Stimulated activated naive CD8-positive, alpha-beta T cell treated with anti-CD3 and anti-CD28 coated beads, Interleukin-15, Interleukin-2, amounts not matched to agents 100 ng/mL and 50 ng/mL, for 24 hours (primary cell): ENCODE data around the gene DEFB124.
"Not testable (repeated sequence)": the region's sequence is repeated elsewhere in the genome, so short reads cannot be mapped to it uniquely, and the experiment has no call there.

Experiments
- H3K27ac Mint-ChIP-seq: one replicate; pipeline ENCODE4 v1.8.0; 2021; ENCODE audit warnings: mild to moderate bottlenecking, mixed read lengths
- H3K27me3 Mint-ChIP-seq: one replicate; pipeline ENCODE4 v1.8.0; 2021; ENCODE audit warnings: mixed read lengths
- H3K36me3 Mint-ChIP-seq: one replicate; pipeline ENCODE4 v1.8.0; 2021; ENCODE audit warnings: low read depth, mixed read lengths
- H3K4me1 Mint-ChIP-seq: one replicate; pipeline ENCODE4 v1.8.0; 2021; ENCODE audit warnings: low read depth, mixed read lengths
- H3K4me3 Mint-ChIP-seq: one replicate; pipeline ENCODE4 v1.8.0; 2021; ENCODE audit warnings: mild to moderate bottlenecking, mixed read lengths
- H3K9me3 Mint-ChIP-seq: one replicate; pipeline ENCODE4 v1.8.0; 2021; ENCODE audit warnings: mixed read lengths

Gene DEFB124

DNA sequence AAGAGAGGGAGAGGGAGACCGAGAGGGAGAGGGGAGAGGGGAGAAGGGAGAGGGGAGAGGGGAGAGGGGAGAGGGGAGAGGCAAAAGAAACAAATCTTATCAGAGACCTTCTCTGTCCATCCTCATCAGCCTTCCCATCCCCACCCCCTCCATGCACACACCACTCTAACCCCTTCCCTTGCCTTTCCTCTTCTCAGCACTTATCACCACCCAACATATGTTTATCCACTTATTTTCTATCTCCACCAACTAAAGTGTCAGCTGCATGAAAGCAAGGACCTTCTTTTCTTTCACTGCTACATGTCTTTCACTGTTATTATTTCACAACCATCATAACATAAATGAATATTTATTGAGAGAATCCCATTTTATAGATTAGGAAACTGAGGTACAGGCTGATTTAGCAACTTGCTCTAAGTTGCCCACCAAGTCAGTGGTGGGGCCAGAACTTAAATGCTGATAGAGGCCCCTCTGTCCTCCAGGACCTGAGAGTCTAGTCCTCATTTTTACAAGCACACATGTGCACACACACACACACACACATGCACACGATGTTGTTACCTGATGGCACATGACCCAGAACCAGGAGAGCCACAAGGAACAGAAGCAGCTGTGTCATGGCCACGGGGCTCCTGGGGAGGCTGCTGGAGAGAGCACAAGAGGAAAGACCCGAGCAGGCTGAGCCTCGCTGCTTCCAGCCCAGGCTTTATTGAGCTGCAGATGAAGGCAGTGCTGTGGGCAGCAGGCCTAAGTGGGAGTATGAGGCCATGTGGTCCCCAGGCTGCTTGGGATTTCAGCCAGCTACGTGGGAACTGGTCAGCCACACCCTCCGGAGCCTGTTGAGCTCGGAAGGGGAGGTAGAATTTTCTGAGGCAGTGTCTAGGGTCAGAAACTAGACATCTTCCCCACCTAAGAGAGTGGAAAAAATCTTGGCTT, 2.3 kb downstream of the DEFB124 start:
- H3K36me3 Mint-ChIP-seq, result peaks cover 4% of the 10 kb centered on the region
- peaks cover 4% of the 10 kb centered on the region for H3K9me3 Mint-ChIP-seq
- H3K27me3 Mint-ChIP-seq, result peaks cover 36% of the 10 kb centered on the region
- H3K27ac Mint-ChIP-seq, result no peak overlapping the region
- no peak overlapping the region for H3K4me3 Mint-ChIP-seq
- H3K4me1 Mint-ChIP-seq, result peaks cover 15% of the 10 kb centered on the region

DNA sequence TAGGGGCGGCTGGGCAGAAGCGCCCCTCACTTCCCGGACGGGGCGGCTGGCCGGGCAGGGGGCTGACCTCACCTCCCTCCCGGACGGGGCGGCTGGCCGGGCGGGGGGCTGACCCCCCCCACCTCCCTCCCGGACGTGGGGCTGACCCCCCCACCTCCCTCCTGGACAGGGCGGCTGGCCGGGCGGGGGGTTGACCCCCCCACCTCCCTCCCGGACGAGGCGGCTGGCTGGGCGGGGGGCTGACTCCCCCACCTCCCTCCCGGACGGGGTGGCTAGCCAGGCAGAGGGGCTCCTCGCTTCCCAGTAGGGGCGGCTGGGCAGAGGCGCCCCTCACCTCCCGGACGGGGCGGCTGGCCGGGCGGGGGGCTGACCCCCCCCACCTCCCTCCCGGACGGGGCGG, 4.0 kb downstream of the DEFB124 start:
- H3K27ac Mint-ChIP-seq, H3K9me3 Mint-ChIP-seq, H3K36me3 Mint-ChIP-seq, H3K4me3 Mint-ChIP-seq: not testable (repeated sequence)
- Mint-ChIP-seq H3K27me3 (peaks cover 21% of the 10 kb centered on the region), H3K4me1 (peaks cover 15% of the 10 kb centered on the region)

- H3K9me3 Mint-ChIP-seq, result no peaks in the 10 kb centered on the region
- H3K27ac Mint-ChIP-seq, result no peak overlapping the region
- H3K36me3 Mint-ChIP-seq, result no peaks in the 10 kb centered on the region
- H3K4me1 Mint-ChIP-seq, result no peaks in the 10 kb centered on the region
- peaks cover 6% of the 10 kb centered on the region for H3K27me3 Mint-ChIP-seq
- H3K4me3 Mint-ChIP-seq, result no peak overlapping the region
Measured at GRCh38 chr20:31454361-31454760, 20.6 kb downstream of the DEFB124 start.

- no peaks in the 10 kb centered on the region for H3K27me3 Mint-ChIP-seq
- H3K4me1 Mint-ChIP-seq, result no peaks in the 10 kb centered on the region
- H3K9me3 Mint-ChIP-seq, result no peaks in the 10 kb centered on the region
- no peak overlapping the region for H3K4me3 Mint-ChIP-seq
- no peak overlapping the region for H3K27ac Mint-ChIP-seq
- H3K36me3 Mint-ChIP-seq, result no peaks in the 10 kb centered on the region
Measured at GRCh38 chr20:31452575-31452974, 22.4 kb downstream of the DEFB124 start.

GRCh38 chr20:31449511-31450414, 25.2 kb downstream of the DEFB124 start:
- H3K27ac Mint-ChIP-seq, result no peak overlapping the region
- no peaks in the 10 kb centered on the region for H3K4me1 Mint-ChIP-seq
- H3K4me3 Mint-ChIP-seq, result no peak overlapping the region
- no peaks in the 10 kb centered on the region for H3K27me3 Mint-ChIP-seq
- no peaks in the 10 kb centered on the region for H3K36me3 Mint-ChIP-seq
- H3K9me3 Mint-ChIP-seq, result no peaks in the 10 kb centered on the region

- Mint-ChIP-seq H3K27me3 (no peaks in the 10 kb centered on the region), H3K4me3 (no peak overlapping the region), H3K27ac (no peak overlapping the region), H3K36me3 (no peaks in the 10 kb centered on the region), H3K9me3 (no peaks in the 10 kb centered on the region), H3K4me1 (no peaks in the 10 kb centered on the region)
Measured at GRCh38 chr20:31446084-31446819, 28.7 kb downstream of the DEFB124 start.

DNA sequence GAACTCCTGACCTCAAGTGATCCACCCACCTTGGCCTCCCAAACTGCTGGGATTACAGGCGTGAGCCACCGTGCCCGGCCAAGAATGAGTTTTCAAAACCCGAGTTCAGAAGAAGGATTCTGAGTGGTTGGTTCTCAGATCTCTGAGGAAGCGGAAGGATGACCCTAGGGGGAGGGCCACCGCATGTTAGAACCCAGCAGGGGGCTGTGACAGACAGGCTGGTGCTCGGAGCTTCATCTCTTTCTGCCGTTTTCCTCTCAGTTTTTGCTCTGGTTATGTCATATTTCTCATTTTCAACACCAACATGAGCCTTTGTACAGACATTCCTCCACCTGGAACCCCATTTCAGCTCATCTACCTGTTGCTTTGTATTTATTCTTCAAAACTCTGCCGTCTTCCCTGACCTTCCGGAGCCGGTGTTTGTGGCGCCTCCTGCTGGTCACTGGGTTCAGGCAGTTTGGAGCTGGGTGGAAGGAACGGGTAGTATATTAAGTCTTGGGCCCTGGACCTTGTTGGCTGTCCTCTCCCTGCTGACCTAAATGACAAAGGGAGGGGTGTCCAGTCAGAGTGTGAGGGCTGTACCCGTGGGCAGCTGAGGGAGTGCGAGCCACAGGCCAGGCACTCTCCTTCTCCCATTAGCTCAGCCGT, 34.8 kb downstream of the DEFB124 start, which contains the start of gene DEFB123:
TSS of gene DEFB123 (plus strand) at position 621 of the 648 bp plus-strand sequence. CDS start 67 bp downstream, outside the sequence.
- Mint-ChIP-seq H3K4me3 (no peak within 1 kb of the TSS), H3K27me3 (no peaks in the 10 kb centered on the region), H3K4me1 (no peaks in the 10 kb centered on the region), H3K27ac (no peak within 1 kb of the TSS), H3K36me3 (no peaks in the 10 kb centered on the region), H3K9me3 (no peaks in the 10 kb centered on the region)

GRCh38 chr20:31430568-31431115, 44.3 kb downstream of the DEFB124 start:
- Mint-ChIP-seq H3K36me3 (no peaks in the 10 kb centered on the region), H3K27ac (no peak overlapping the region), H3K27me3 (peaks cover 21% of the 10 kb centered on the region), H3K4me1 (no peaks in the 10 kb centered on the region), H3K4me3 (no peak overlapping the region), H3K9me3 (no peaks in the 10 kb centered on the region)

DNA sequence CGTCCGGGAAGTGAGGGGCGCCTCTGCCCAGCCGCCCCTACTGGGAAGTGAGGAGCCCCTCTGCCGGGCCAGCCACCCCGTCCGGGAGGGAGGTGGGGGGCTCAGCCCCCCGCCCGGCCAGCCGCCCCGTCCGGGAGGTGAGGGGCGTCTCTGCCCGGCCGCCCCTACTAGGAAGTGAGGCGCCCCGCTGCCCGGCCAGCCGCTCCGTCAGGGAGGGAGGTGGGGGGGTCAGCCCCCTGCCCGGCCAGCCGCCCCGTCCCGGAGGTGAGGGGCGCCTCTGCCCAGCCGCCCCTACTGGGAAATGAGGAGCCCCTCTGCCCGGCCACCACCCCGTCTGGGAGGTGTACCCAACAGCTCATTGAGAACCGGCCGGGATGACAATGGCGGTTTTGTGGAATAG, 47.4 kb downstream of the DEFB124 start:
- not testable (repeated sequence) for H3K36me3 Mint-ChIP-seq, H3K27ac Mint-ChIP-seq, H3K4me1 Mint-ChIP-seq, H3K9me3 Mint-ChIP-seq, H3K4me3 Mint-ChIP-seq
- H3K27me3 Mint-ChIP-seq, result peaks cover 12% of the 10 kb centered on the region

- not testable (repeated sequence) for H3K4me3 Mint-ChIP-seq
Measured at GRCh38 chr20:31426891-31427551, 47.9 kb downstream of the DEFB124 start.

DNA sequence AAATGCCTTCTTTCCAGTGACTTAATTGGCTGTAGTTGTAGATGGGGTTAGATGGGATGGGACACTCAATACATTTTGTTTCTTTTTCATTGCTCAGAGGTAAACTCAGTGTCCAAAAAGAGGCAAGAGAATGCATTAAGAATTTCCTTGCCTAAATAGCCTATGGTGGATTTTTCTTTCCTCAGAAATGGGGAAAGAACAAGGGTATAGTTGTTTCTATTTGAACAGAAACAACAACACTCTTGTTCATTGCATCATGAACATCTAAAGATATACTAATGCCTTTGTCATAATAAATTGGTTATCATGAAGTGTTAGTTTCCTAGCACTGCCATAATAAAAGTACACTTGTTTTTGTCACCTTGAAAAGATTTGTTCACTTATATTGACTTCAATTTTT, 49.1 kb downstream of the DEFB124 start:
- Mint-ChIP-seq H3K9me3 (no peaks in the 10 kb centered on the region), H3K4me1 (no peaks in the 10 kb centered on the region), H3K4me3 (no peak overlapping the region), H3K36me3 (no peaks in the 10 kb centered on the region), H3K27ac (no peak overlapping the region), H3K27me3 (peaks cover 6% of the 10 kb centered on the region)

More at GRCh38 chr20:31426891-31427551, 47.9 kb downstream of the DEFB124 start:
- not testable (repeated sequence) for H3K36me3 Mint-ChIP-seq, H3K9me3 Mint-ChIP-seq, H3K27ac Mint-ChIP-seq, H3K4me1 Mint-ChIP-seq, H3K27me3 Mint-ChIP-seq

GRCh38 chr20:31418307-31418706, 56.6 kb downstream of the DEFB124 start:
- no peaks in the 10 kb centered on the region for H3K36me3 Mint-ChIP-seq
- H3K4me1 Mint-ChIP-seq, result no peaks in the 10 kb centered on the region

DNA sequence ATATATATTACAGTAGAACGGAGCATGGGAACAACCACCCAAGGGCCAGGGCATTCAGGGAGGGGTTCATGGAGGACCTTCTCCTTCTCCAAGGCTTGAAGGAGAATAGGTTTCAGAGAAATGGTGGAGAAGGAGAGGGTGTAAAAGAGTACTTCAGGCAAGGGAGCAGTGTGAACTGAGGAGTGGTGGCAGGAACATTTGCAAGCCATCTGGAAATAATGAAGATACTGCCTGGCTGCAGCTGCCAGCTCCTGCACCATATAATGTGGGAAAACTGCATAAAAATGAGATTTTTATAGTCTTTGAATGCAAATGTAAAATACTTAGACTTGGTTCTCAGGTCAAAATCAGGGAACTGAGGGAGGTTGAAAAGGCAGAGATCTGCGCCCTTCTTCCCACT, 59.3 kb downstream of the DEFB124 start:
- Mint-ChIP-seq H3K9me3 (no peaks in the 10 kb centered on the region), H3K4me3 (no peak overlapping the region), H3K36me3 (no peaks in the 10 kb centered on the region), H3K27ac (no peak overlapping the region), H3K4me1 (no peaks in the 10 kb centered on the region), H3K27me3 (peaks cover 8% of the 10 kb centered on the region)

More at GRCh38 chr20:31418307-31418706, 56.6 kb downstream of the DEFB124 start:
- Mint-ChIP-seq H3K27me3 (no peaks in the 10 kb centered on the region), H3K9me3 (no peaks in the 10 kb centered on the region), H3K4me3 (no peak overlapping the region), H3K27ac (no peak overlapping the region)
